ENCODE measurements around the gene TSPAN3.

Gene TSPAN3

GRCh38 chr15:77070495-77071304 is at the start of gene TSPAN3:
TSS of gene TSPAN3 (minus strand) at chr15:77071109. CDS start at chr15:77070954, 155 bp downstream.
- DNase-seq (ENCODE audit: low read depth): peak; percentile 94
- H3K4me3 ChIP-seq (ENCODE audit: low read depth, low read length): peak within 1 kb of the TSS; percentile 75
- no peak for TF ChIP-seq CTCF (conservative IDR thresholded peaks at IDR 0.05; ENCODE audit: low read depth, low read length)

GRCh38 chr15:77120576-77120975 is 49.7 kb upstream of the TSPAN3 start:
- H3K4me3 ChIP-seq (ENCODE audit: low read depth, low read length): no peak overlapping the region
- TF ChIP-seq CTCF (conservative IDR thresholded peaks at IDR 0.05; ENCODE audit: low read depth, low read length): no peak
- DNase-seq (ENCODE audit: low read depth): no peak

GRCh38 chr15:77119446-77119845 is 48.5 kb upstream of the TSPAN3 start:
- DNase-seq (ENCODE audit: low read depth): no peak
- no peak overlapping the region for H3K4me3 ChIP-seq (ENCODE audit: low read depth, low read length)
- TF ChIP-seq CTCF (conservative IDR thresholded peaks at IDR 0.05; ENCODE audit: low read depth, low read length): no peak

- TF ChIP-seq CTCF (conservative IDR thresholded peaks at IDR 0.05; ENCODE audit: low read depth, low read length): peak; percentile 88
- no peak overlapping the region for H3K4me3 ChIP-seq (ENCODE audit: low read depth, low read length)
- DNase-seq (ENCODE audit: low read depth): peak; percentile 91
These were observed 48.0 kb upstream of the TSPAN3 start for GRCh38 chr15:77118882-77119321.

- TF ChIP-seq CTCF (conservative IDR thresholded peaks at IDR 0.05; ENCODE audit: low read depth, low read length): no peak
- DNase-seq (ENCODE audit: low read depth): no peak
- H3K4me3 ChIP-seq (ENCODE audit: low read depth, low read length): no peak overlapping the region
These were observed 44.3 kb upstream of the TSPAN3 start for GRCh38 chr15:77115179-77115578.

- no peak overlapping the region for H3K4me3 ChIP-seq (ENCODE audit: low read depth, low read length)
- DNase-seq (ENCODE audit: low read depth): no peak
- peak; percentile 4 for TF ChIP-seq CTCF (conservative IDR thresholded peaks at IDR 0.05; ENCODE audit: low read depth, low read length)
These were observed 42.1 kb upstream of the TSPAN3 start for GRCh38 chr15:77112838-77113504.

All from choroid plexus epithelial cell (primary cell).